Upper lobe of right lung (tissue), 1 donor: ENCODE results near the gene KLHL1. TPM values are rescaled to one million over a fixed set of nuclear protein-coding genes. Genes with fewer than 3 reads are reported as not detected.

Experiments used
- ATAC-seq: fragments of 200-7000 bp; cut with Tn5 transposase; one replicate; pipeline ENCODE4 v1.9.1; 2020; ENCODE audit warnings: mild to moderate bottlenecking, moderate library complexity
- DNase-seq: peaks from one replicate; pipeline ENCODE4 v3.0.0-alpha.2; 2020
- H3K27ac ChIP-seq: fragments of 200-600 bp; one replicate; pipeline ENCODE4 v1.8.0; 2022
- H3K27me3 ChIP-seq: fragments of 200-600 bp; one replicate; pipeline ENCODE4 v1.8.0; 2022; ENCODE audit warnings: mild to moderate bottlenecking
- H3K36me3 ChIP-seq: fragments of 200-600 bp; one replicate; pipeline ENCODE4 v1.8.0; 2022
- H3K4me1 ChIP-seq: fragments of 200-600 bp; one replicate; pipeline ENCODE4 v1.8.0; 2022
- H3K4me3 ChIP-seq: fragments of 200-600 bp; one replicate; pipeline ENCODE4 v1.8.0; 2022; ENCODE audit warnings: mild to moderate bottlenecking
- H3K9me3 ChIP-seq: fragments of 200-600 bp; one replicate; pipeline ENCODE4 v1.8.0; 2022
- CTCF ChIP-seq: fragments of 200-600 bp; IDR thresholded peaks from one replicate; pipeline ENCODE4 v1.8.0; 2022; ENCODE audit warnings: antibody characterized with exemption
- intact Hi-C: fragments of 100-400 bp; cut with DNase I; formaldehyde crosslinking; loops from one replicate; pipeline ENCODE4 v1.11.0; 2022
- total RNA-seq: library from RNA; stranded (reverse); fragmentation: NEBNext Ultra II Directional; extraction: Animal tissue kit (Norgen Biotek cat#: 25700); gene quantifications from one replicate; pipeline ENCODE4 v1.2.1, GENCODE V29; 2021
- donor health status: DM: no; HTN: yes; CAD: no; lungs with severe emphysema.

The KLHL1 gene
- total RNA-seq, 1 donor from 2014 or later, result not detected

GRCh38 chr13:69737129-69737935 is 370.9 kb downstream of the KLHL1 start:
- no peak for TF ChIP-seq CTCF
- no peak overlapping the region for H3K27ac ChIP-seq

GRCh38 chr13:69721631-69722030 is 386.6 kb downstream of the KLHL1 start:
- no peak for TF ChIP-seq CTCF
- Histone ChIP-seq H3K4me1 (no peaks in the 10 kb centered on the region), H3K9me3 (no peaks in the 10 kb centered on the region), H3K4me3 (no peak overlapping the region), H3K27me3 (no peaks in the 10 kb centered on the region), H3K27ac (no peak overlapping the region), H3K36me3 (no peaks in the 10 kb centered on the region)
- intact Hi-C loops, result no loop called here
- ATAC-seq, result no peak
- DNase-seq, result no peak

More at GRCh38 chr13:69737129-69737935, 370.9 kb downstream of the KLHL1 start:
- H3K27me3 ChIP-seq, result no peaks in the 10 kb centered on the region
- no peak overlapping the region for H3K4me3 ChIP-seq
- intact Hi-C loops, result no loop called here
- ATAC-seq (no peak), DNase-seq (no peak)
- H3K36me3 ChIP-seq, result no peaks in the 10 kb centered on the region
- no peaks in the 10 kb centered on the region for H3K4me1 ChIP-seq
- H3K9me3 ChIP-seq, result no peaks in the 10 kb centered on the region

GRCh38 chr13:69720278-69720983 is 387.8 kb downstream of the KLHL1 start:
- DNase-seq (no peak), ATAC-seq (no peak)
- no peak overlapping the region for H3K27ac ChIP-seq
- intact Hi-C loops, result no loop called here
- no peaks in the 10 kb centered on the region for H3K27me3 ChIP-seq
- TF ChIP-seq CTCF, result no peak
- H3K4me1 ChIP-seq, result no peaks in the 10 kb centered on the region
- H3K36me3 ChIP-seq, result no peaks in the 10 kb centered on the region
- H3K4me3 ChIP-seq, result no peak overlapping the region
- H3K9me3 ChIP-seq, result no peaks in the 10 kb centered on the region

GRCh38 chr13:69706807-69707206 is 401.4 kb downstream of the KLHL1 start:
- ATAC-seq, result no peak
- H3K9me3 ChIP-seq, result no peaks in the 10 kb centered on the region

GRCh38 chr13:69704311-69704710 is 403.9 kb downstream of the KLHL1 start:
- ATAC-seq, result no peak
- Histone ChIP-seq H3K36me3 (no peaks in the 10 kb centered on the region), H3K27ac (no peak overlapping the region), H3K4me3 (no peak overlapping the region), H3K27me3 (no peaks in the 10 kb centered on the region), H3K4me1 (no peaks in the 10 kb centered on the region), H3K9me3 (no peaks in the 10 kb centered on the region)
- no peak for DNase-seq
- intact Hi-C loops, result no loop called here
- TF ChIP-seq CTCF, result no peak

More at GRCh38 chr13:69706807-69707206, 401.4 kb downstream of the KLHL1 start:
- TF ChIP-seq CTCF, result no peak
- Histone ChIP-seq H3K4me3 (no peak overlapping the region), H3K4me1 (no peaks in the 10 kb centered on the region), H3K27me3 (no peaks in the 10 kb centered on the region), H3K36me3 (no peaks in the 10 kb centered on the region), H3K27ac (no peak overlapping the region)
- no peak for DNase-seq
- intact Hi-C loops, result no loop called here
